ENCODE data around the gene FCAR.
"Not testable (repeated sequence)": the region's sequence is repeated elsewhere in the genome, so short reads cannot be mapped to it uniquely, and the experiment has no call there.

Gene FCAR

GRCh38 chr19:54850061-54850640 lies 23.9 kb upstream of the FCAR start, which contains the start of gene KIR3DL2:
KIR3DL2 (plus strand) TSS chr19:54850443; CDS start chr19:54850476, 33 bp downstream.
- not testable (repeated sequence) for DNase-seq (ENCODE audit: low spot score); H2BK5ac ChIP-seq (ENCODE audit: low read length); H3K79me1 ChIP-seq (ENCODE audit: low read depth, low read length); H4K8ac ChIP-seq (ENCODE audit: low read depth, low read length); H3K4me3 ChIP-seq (ENCODE audit: low read length in 2 of 2); H3K27ac ChIP-seq (replicated peaks; ENCODE audit: low read length); H3K18ac ChIP-seq (ENCODE audit: low read length); H4K91ac ChIP-seq (ENCODE audit: low read depth, low read length, poor library complexity); H3K4me1 ChIP-seq (ENCODE audit: control insufficient read depth in 2 of 2, insufficient read depth in 1 of 2, low read depth in 1 of 2, low read length in 2 of 2); H2AK5ac ChIP-seq (ENCODE audit: low read depth, low read length); H3K9me3 ChIP-seq (replicated peaks in 1 of 2; ENCODE audit: control insufficient read depth in 2 of 2, insufficient read depth in 1 of 2, low read depth in 1 of 2, low read length in 2 of 2); H3K27me3 ChIP-seq (ENCODE audit: control insufficient read depth in 3 of 3, insufficient read depth in 3 of 3, low read depth in 1 of 3, low read length in 3 of 3); H3K4ac ChIP-seq (ENCODE audit: low read length); H3K23ac ChIP-seq (ENCODE audit: low read depth, low read length, poor library complexity); H2AFZ ChIP-seq (ENCODE audit: low read length); H3K14ac ChIP-seq (ENCODE audit: low read length); H2BK15ac ChIP-seq (ENCODE audit: low read length); H3K36me3 ChIP-seq (replicated peaks in 1 of 2; ENCODE audit: control insufficient read depth in 2 of 2, insufficient read depth in 2 of 2, low read length in 2 of 2); H2BK120ac ChIP-seq (ENCODE audit: low read depth, low read length); H3K4me2 ChIP-seq (ENCODE audit: insufficient read depth, low read length, poor library complexity, severe bottlenecking); H3K9ac ChIP-seq (ENCODE audit: low read depth, low read length, poor library complexity); H2BK12ac ChIP-seq (ENCODE audit: low read length)
- no CpG with 5 or more reads among the region's 16 CpGs for WGBS, 2 donors (ENCODE audit: extremely low coverage in 2 of 2, insufficient read length in 2 of 2, insufficient replicate concordance in 1 of 2)

DNA sequence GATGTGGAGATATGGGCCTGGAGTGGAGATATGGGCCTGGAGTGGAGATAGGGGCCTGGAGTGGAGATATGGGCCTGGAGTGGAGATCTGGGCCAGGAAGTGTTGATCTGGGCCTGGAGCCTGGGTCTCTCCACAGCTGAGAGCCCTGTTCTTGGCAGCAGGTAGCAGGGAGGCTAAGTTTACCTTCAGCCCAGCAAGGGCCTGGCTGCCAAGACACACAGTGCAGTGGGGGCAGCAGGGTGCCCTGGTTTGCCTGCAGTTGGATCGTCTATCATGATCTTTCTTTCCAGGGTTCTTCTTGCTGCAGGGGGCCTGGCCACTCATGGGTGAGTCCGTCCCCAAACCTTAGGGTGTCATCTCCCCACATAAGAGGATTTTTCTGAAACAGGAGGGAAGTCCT lies 23.1 kb upstream of the FCAR start:
- no peak overlapping the region for H3K14ac ChIP-seq (ENCODE audit: low read length)
- H3K27me3 ChIP-seq (ENCODE audit: control insufficient read depth in 3 of 3, insufficient read depth in 3 of 3, low read depth in 1 of 3, low read length in 3 of 3), result peaks cover 0 to 8% (median 0%) of the 10 kb centered on the region in 3 experiments
- no peak overlapping the region for H2AFZ ChIP-seq (ENCODE audit: low read length)
- H2BK15ac ChIP-seq (ENCODE audit: low read length), result no peak overlapping the region
- H4K91ac ChIP-seq (ENCODE audit: low read depth, low read length, poor library complexity), result no peak overlapping the region
- no peak overlapping the region for H4K8ac ChIP-seq (ENCODE audit: low read depth, low read length)
- no peak overlapping the region for H3K9ac ChIP-seq (ENCODE audit: low read depth, low read length, poor library complexity)
- no peak overlapping the region for H3K4ac ChIP-seq (ENCODE audit: low read length)
- no peak for DNase-seq (ENCODE audit: low spot score)
- H3K18ac ChIP-seq (ENCODE audit: low read length), result no peak overlapping the region
- H3K9me3 ChIP-seq (replicated peaks in 1 of 2; ENCODE audit: control insufficient read depth in 2 of 2, insufficient read depth in 1 of 2, low read depth in 1 of 2, low read length in 2 of 2), result peaks cover 0 to 10% of the 10 kb centered on the region in 2 donors
- no peak overlapping the region for H2BK5ac ChIP-seq (ENCODE audit: low read length)
- H3K4me3 ChIP-seq (ENCODE audit: low read length in 2 of 2), result no peak overlapping the region
- no peak overlapping the region for H2BK120ac ChIP-seq (ENCODE audit: low read depth, low read length)
- no peak overlapping the region for H3K4me2 ChIP-seq (ENCODE audit: insufficient read depth, low read length, poor library complexity, severe bottlenecking)
- H3K27ac ChIP-seq (replicated peaks; ENCODE audit: low read length), result no peak overlapping the region
- H2AK5ac ChIP-seq (ENCODE audit: low read depth, low read length), result no peak overlapping the region
- no peak overlapping the region for H2BK12ac ChIP-seq (ENCODE audit: low read length)
- H3K4me1 ChIP-seq (ENCODE audit: control insufficient read depth in 2 of 2, insufficient read depth in 1 of 2, low read depth in 1 of 2, low read length in 2 of 2), result no peaks in the 10 kb centered on the region
- H3K23ac ChIP-seq (ENCODE audit: low read depth, low read length, poor library complexity), result no peak overlapping the region
- no peaks in the 10 kb centered on the region for H3K36me3 ChIP-seq (replicated peaks in 1 of 2; ENCODE audit: control insufficient read depth in 2 of 2, insufficient read depth in 2 of 2, low read length in 2 of 2)
- WGBS, 2 donors (ENCODE audit: extremely low coverage in 2 of 2, insufficient read length in 2 of 2, insufficient replicate concordance in 1 of 2), result no CpG with 5 or more reads among the region's 2 CpGs
- H3K79me1 ChIP-seq (ENCODE audit: low read depth, low read length), result no peaks in the 10 kb centered on the region

- Histone ChIP-seq H3K27ac (replicated peaks; ENCODE audit: low read length) (no peak overlapping the region), H3K4me2 (ENCODE audit: insufficient read depth, low read length, poor library complexity, severe bottlenecking) (no peak overlapping the region), H4K8ac (ENCODE audit: low read depth, low read length) (no peak overlapping the region), H3K9me3 (replicated peaks in 1 of 2; ENCODE audit: control insufficient read depth in 2 of 2, insufficient read depth in 1 of 2, low read depth in 1 of 2, low read length in 2 of 2) (peaks cover 0 to 10% of the 10 kb centered on the region in 2 donors), H3K27me3 (ENCODE audit: control insufficient read depth in 3 of 3, insufficient read depth in 3 of 3, low read depth in 1 of 3, low read length in 3 of 3) (peaks cover 0 to 8% (median 0%) of the 10 kb centered on the region in 3 experiments), H3K79me1 (ENCODE audit: low read depth, low read length) (no peaks in the 10 kb centered on the region), H4K91ac (ENCODE audit: low read depth, low read length, poor library complexity) (no peak overlapping the region), H3K23ac (ENCODE audit: low read depth, low read length, poor library complexity) (no peak overlapping the region), H2BK120ac (ENCODE audit: low read depth, low read length) (no peak overlapping the region), H3K4me3 (ENCODE audit: low read length in 2 of 2) (no peak overlapping the region), H3K9ac (ENCODE audit: low read depth, low read length, poor library complexity) (no peak overlapping the region), H2BK12ac (ENCODE audit: low read length) (no peak overlapping the region), H2BK15ac (ENCODE audit: low read length) (no peak overlapping the region), H3K4me1 (ENCODE audit: control insufficient read depth in 2 of 2, insufficient read depth in 1 of 2, low read depth in 1 of 2, low read length in 2 of 2) (no peaks in the 10 kb centered on the region), H3K4ac (ENCODE audit: low read length) (no peak overlapping the region), H3K14ac (ENCODE audit: low read length) (no peak overlapping the region), H2BK5ac (ENCODE audit: low read length) (no peak overlapping the region), H3K18ac (ENCODE audit: low read length) (no peak overlapping the region), H3K36me3 (replicated peaks in 1 of 2; ENCODE audit: control insufficient read depth in 2 of 2, insufficient read depth in 2 of 2, low read length in 2 of 2) (no peaks in the 10 kb centered on the region), H2AK5ac (ENCODE audit: low read depth, low read length) (no peak overlapping the region), H2AFZ (ENCODE audit: low read length) (no peak overlapping the region)
- DNase-seq (ENCODE audit: low spot score), result no peak
- WGBS, 2 donors (ENCODE audit: extremely low coverage in 2 of 2, insufficient read length in 2 of 2, insufficient replicate concordance in 1 of 2), result no CpG with 5 or more reads among the region's 7 CpGs
Measured at GRCh38 chr19:54851353-54851752, 22.7 kb upstream of the FCAR start.

DNA sequence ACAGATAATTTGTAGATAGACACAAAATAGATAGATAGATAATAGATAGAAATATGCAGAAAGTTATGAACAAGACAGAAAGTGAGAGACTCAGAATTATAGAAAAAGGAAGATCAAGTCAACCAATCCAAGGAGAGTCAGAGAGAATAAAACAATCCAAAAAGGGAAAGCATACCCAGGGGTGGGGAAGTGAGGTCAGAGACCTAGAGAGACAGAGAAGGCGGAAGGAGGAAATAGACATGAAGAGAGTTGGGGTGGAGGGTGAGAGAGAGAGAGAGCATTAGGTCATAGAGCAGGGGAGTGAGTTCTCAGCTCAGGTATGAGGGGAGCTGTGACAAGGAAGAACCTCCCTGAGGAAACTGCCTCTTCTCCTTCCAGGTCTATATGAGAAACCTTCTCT lies 18.8 kb upstream of the FCAR start:
- H3K4ac ChIP-seq (ENCODE audit: low read length); DNase-seq (ENCODE audit: low spot score); H2BK120ac ChIP-seq (ENCODE audit: low read depth, low read length); H3K14ac ChIP-seq (ENCODE audit: low read length); H3K4me1 ChIP-seq (ENCODE audit: control insufficient read depth in 2 of 2, insufficient read depth in 1 of 2, low read depth in 1 of 2, low read length in 2 of 2); H3K18ac ChIP-seq (ENCODE audit: low read length); H4K91ac ChIP-seq (ENCODE audit: low read depth, low read length, poor library complexity); H2AFZ ChIP-seq (ENCODE audit: low read length); H3K23ac ChIP-seq (ENCODE audit: low read depth, low read length, poor library complexity); H3K79me1 ChIP-seq (ENCODE audit: low read depth, low read length); H3K27me3 ChIP-seq (ENCODE audit: control insufficient read depth in 3 of 3, insufficient read depth in 3 of 3, low read depth in 1 of 3, low read length in 3 of 3); H3K4me3 ChIP-seq (ENCODE audit: low read length in 2 of 2); H2AK5ac ChIP-seq (ENCODE audit: low read depth, low read length); H3K4me2 ChIP-seq (ENCODE audit: insufficient read depth, low read length, poor library complexity, severe bottlenecking); H3K36me3 ChIP-seq (replicated peaks in 1 of 2; ENCODE audit: control insufficient read depth in 2 of 2, insufficient read depth in 2 of 2, low read length in 2 of 2); H3K27ac ChIP-seq (replicated peaks; ENCODE audit: low read length); H3K9ac ChIP-seq (ENCODE audit: low read depth, low read length, poor library complexity); H2BK12ac ChIP-seq (ENCODE audit: low read length); H4K8ac ChIP-seq (ENCODE audit: low read depth, low read length); H2BK15ac ChIP-seq (ENCODE audit: low read length); H2BK5ac ChIP-seq (ENCODE audit: low read length): not testable (repeated sequence)
- peaks cover 0 to 11% of the 10 kb centered on the region in 2 donors for H3K9me3 ChIP-seq (replicated peaks in 1 of 2; ENCODE audit: control insufficient read depth in 2 of 2, insufficient read depth in 1 of 2, low read depth in 1 of 2, low read length in 2 of 2)
- no CpG with 5 or more reads among the region's 1 CpG for WGBS, 2 donors (ENCODE audit: extremely low coverage in 2 of 2, insufficient read length in 2 of 2, insufficient replicate concordance in 1 of 2)
